ENCODE data around the gene JAZF1. TPM values are rescaled to one million over a fixed set of nuclear protein-coding genes. Genes with fewer than 3 reads are reported as not detected.

The JAZF1 gene
- total and polyA plus RNA-seq, 2 of the 4 experiments (the other 2 are of a cell fraction) = 8.4 to 10.5 TPM

GRCh38 chr7:27842094-27842692, 338.4 kb downstream of the JAZF1 start:
- no peak overlapping the region for H4K91ac ChIP-seq (ENCODE audit: insufficient read depth, low read depth, low read length)
- dilution Hi-C loops (cut with HindIII; ENCODE audit: low sequenced_read_pairs, unreplicated experiment) = no loop called here
- H3K56ac ChIP-seq (ENCODE audit: extremely low read depth, insufficient read depth, low read length) = no peak overlapping the region
- H4K8ac ChIP-seq (ENCODE audit: low read depth in 2 of 2, low read length in 2 of 2) = no peak overlapping the region
- no peaks in the 10 kb centered on the region for H3K4me1 ChIP-seq (ENCODE audit: control insufficient read depth, insufficient read depth, low read length)
- no peak overlapping the region for H3K23ac ChIP-seq (ENCODE audit: low read depth, low read length)
- ChIA-PET CTCF (no interaction called here), POLR2A (ENCODE audit: unreplicated experiment) (no interaction called here)
- H2AK9ac ChIP-seq (replicated peaks; ENCODE audit: low read depth, low read length, poor library complexity) = no peak overlapping the region
- H3K27me3 ChIP-seq (ENCODE audit: control insufficient read depth, insufficient read depth, low read length) = no peaks in the 10 kb centered on the region
- no peak overlapping the region for H4K5ac ChIP-seq (ENCODE audit: low read depth, low read length)
- DNase-seq (no peak), ATAC-seq (ENCODE audit: low read depth) (no peak)
- H2AK5ac ChIP-seq (ENCODE audit: low read depth, low read length) = no peak overlapping the region
- H3K18ac ChIP-seq (ENCODE audit: low read depth, low read length) = no peak overlapping the region
- TF ChIP-seq CEBPB (IDR thresholded peaks at IDR 0.05; ENCODE audit: low read depth, low read length) (no peak), RCOR1 (IDR thresholded peaks at IDR 0.05; ENCODE audit: insufficient replicate concordance, low read length) (no peak)
- no peak overlapping the region for H3K27ac ChIP-seq (ENCODE audit: insufficient read depth, low read length)
- no peak overlapping the region for H2AFZ ChIP-seq (replicated peaks; ENCODE audit: low read length, poor library complexity)
- no peak overlapping the region for H3K4me3 ChIP-seq (ENCODE audit: insufficient read depth, low read depth, low read length)
- H3K9ac ChIP-seq (ENCODE audit: low read depth, low read length) = no peak overlapping the region
- no peak overlapping the region for H3K14ac ChIP-seq (replicated peaks; ENCODE audit: low read depth, low read length)
- H3K79me1 ChIP-seq (ENCODE audit: low read depth in 1 of 2, low read length in 2 of 2) = no peaks in the 10 kb centered on the region; a peak in 1 of 4 replicates
- intact Hi-C loops (cut with micrococcal nuclease) = no loop called here
- H4K20me1 ChIP-seq (ENCODE audit: insufficient read depth, low read length) = no peaks in the 10 kb centered on the region
- no peak overlapping the region for H2BK20ac ChIP-seq (ENCODE audit: low read depth, low read length)
- no peaks in the 10 kb centered on the region for H3K9me3 ChIP-seq (ENCODE audit: control insufficient read depth, insufficient read depth, low read length)
- H2BK15ac ChIP-seq (ENCODE audit: low read depth, low read length) = no peak overlapping the region
- in situ Hi-C loops (cut with MboI; ENCODE audit: low sequenced_read_pairs) = no loop called here
- no peak overlapping the region for H3K4me2 ChIP-seq (ENCODE audit: low read depth, low read length)
- WGBS, 2 experiments (ENCODE audit: extremely low coverage in 2 of 2, insufficient read length in 1 of 2) = 83% methylated on average over 1 of the region's 14 CpGs; no CpG with 5 or more reads in 1 of the 2 experiments
- no peak overlapping the region for H2BK5ac ChIP-seq (ENCODE audit: low read depth, low read length, poor library complexity, severe bottlenecking)
- H3K4ac ChIP-seq (ENCODE audit: low read depth, low read length) = no peak overlapping the region
- no TSS peak for BruUV-seq (replicated peaks)
- peaks cover 9% of the 10 kb centered on the region for H3K9me1 ChIP-seq (ENCODE audit: insufficient read depth, low read length)
- H2BK120ac ChIP-seq (ENCODE audit: low read depth, low read length) = no peak overlapping the region
- peaks cover 18% of the 10 kb centered on the region; the same call in 1 of the 2 replicates for H3K36me3 ChIP-seq (ENCODE audit: control insufficient read depth, insufficient read depth, low read length)

All from IMR-90 (cell line).